GM12801 (cell line): ENCODE results near the gene OSBPL6.

Experiments used
- TF ChIP-seq, protein P1 (sequence below): IDR thresholded peaks from one replicate; pipeline ENCODE4 v1.5.1; 2011; ENCODE audit warnings: control low read depth; ENCODE audit not compliant: insufficient read length; ENCODE audit errors: extremely low read depth

Gene OSBPL6

DNA sequence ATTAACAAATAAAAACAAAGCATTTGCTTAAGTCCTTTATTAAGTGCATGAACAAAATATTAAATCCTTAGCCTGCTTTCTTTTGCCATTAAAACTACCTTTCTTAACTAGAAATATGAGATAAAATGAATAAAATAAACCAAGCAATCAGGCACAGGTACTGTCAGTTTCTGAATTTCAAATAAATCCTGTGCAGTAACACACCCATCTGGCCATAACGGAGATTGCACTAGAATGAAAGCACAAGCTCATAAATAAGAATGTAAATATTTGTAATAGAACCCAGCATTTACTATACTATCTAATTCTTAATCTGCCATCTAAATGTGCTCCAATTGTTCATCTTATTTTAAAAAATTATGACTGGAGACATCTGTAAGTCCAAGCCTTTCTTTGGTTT, 224.8 kb downstream of the OSBPL6 start:
- TF ChIP-seq, protein P1, sequence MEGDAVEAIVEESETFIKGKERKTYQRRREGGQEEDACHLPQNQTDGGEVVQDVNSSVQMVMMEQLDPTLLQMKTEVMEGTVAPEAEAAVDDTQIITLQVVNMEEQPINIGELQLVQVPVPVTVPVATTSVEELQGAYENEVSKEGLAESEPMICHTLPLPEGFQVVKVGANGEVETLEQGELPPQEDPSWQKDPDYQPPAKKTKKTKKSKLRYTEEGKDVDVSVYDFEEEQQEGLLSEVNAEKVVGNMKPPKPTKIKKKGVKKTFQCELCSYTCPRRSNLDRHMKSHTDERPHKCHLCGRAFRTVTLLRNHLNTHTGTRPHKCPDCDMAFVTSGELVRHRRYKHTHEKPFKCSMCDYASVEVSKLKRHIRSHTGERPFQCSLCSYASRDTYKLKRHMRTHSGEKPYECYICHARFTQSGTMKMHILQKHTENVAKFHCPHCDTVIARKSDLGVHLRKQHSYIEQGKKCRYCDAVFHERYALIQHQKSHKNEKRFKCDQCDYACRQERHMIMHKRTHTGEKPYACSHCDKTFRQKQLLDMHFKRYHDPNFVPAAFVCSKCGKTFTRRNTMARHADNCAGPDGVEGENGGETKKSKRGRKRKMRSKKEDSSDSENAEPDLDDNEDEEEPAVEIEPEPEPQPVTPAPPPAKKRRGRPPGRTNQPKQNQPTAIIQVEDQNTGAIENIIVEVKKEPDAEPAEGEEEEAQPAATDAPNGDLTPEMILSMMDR = no peak

DNA sequence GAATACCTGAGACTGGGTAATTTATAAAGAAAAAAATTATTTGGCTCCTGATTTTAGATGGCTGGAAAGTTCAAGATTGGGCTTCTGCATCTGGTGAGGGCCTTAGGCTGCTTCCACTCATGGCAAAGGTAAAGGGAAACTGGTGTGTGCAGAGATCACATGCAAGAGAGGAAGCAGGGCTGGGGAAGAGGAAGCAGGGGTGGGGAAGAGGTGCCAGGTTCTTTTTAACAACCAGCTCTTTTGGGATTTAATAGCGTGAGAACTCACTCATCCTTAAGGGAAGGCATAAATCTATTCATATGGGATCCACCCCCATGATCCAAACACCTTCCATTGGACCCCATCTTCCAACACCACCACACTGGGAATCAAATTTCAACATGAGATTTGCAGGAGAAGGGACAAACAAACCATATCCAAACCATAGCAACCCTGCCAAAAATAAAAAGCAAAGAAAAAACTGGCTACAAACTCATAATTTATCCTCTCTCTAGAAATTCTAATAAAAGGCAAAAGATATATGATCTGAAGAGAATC, 226.2 kb downstream of the OSBPL6 start:
- TF ChIP-seq, protein P1 = no peak

DNA sequence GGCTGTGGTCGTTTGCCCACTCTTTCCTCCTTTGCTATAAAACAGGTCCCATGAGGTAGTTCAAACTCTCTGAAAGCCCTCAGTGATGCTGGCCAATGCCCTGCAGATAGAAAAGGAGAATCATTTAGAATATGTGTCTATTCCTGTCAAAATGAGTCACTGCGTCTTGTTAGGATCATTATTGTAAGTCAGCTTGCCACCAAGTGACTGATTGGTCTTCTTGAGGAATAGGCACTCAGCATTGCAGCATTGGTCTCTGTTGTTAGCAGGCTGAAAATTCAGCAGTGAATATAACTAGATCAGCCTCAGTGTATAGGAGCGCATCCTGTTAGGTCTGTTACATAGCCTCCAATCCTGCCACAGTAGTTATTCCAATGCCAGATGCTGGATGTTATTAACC, 227.8 kb downstream of the OSBPL6 start:
- TF ChIP-seq, protein P1 = no peak

DNA sequence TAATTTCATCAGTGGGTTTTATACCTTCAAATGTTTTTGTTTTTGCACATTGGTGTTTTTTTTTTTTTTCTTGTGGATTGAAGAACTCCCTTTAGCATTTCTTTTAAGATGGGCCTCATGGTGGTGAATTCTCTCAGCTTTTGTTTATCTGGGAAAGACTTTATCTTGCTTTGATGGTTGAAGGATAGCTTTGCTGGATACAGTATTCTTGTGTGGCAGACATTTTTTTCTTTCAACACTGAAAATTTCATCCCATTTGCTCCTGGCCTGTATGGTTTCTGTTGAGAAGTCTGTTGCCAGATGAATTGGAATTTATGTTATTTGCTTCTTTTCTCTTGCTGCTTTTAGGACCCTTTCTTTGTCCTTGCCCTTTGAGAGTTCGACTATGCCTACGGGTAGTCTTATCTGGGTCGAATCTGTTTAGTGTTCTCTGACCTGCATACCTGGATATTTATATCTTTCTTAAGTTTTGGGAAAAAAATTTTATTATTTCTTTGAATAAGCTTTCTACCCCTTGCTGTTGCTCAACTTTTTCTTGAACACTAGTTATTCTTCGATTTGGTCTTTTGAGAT, 231.0 kb downstream of the OSBPL6 start:
- TF ChIP-seq, protein P1 = no peak

DNA sequence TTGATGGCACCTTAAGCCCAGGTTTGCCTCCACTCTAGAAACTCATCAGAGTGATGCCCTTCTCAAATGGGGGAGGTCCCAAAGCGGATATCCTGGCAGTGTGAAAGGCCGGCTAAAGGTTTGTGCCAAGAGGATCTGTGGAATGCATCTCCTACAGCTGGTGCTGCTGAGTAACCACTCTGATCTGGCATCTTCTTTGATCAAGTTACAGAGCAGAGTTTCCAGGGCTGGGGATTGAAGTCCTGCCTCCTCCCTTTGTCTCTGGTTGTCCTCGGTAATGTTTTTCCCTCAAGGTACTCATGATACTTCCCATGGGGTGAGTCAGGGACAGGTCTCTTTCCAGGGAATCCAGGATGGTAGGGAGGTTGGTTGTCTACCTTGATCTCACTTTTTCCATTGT, 232.1 kb downstream of the OSBPL6 start:
- TF ChIP-seq, protein P1 = no peak

DNA sequence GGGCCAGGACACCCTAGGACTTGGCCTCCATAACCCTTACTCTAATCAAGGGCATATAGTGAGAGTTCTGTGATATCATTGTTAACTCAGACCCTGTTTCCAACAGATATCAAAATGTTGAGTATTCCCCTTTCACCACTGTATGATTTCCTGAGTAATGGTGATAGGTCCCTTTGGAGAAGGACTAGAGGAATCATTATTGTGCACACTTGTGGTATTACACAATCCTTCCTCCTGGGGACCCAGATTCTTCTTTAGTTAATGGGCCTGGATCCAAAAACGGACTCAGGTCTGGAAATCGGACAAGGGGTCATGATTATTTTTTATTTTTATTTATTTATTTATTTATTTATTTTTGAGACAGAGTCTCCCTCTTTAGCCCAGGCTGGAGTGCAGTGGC, 233.1 kb downstream of the OSBPL6 start:
- TF ChIP-seq, protein P1 = no peak

DNA sequence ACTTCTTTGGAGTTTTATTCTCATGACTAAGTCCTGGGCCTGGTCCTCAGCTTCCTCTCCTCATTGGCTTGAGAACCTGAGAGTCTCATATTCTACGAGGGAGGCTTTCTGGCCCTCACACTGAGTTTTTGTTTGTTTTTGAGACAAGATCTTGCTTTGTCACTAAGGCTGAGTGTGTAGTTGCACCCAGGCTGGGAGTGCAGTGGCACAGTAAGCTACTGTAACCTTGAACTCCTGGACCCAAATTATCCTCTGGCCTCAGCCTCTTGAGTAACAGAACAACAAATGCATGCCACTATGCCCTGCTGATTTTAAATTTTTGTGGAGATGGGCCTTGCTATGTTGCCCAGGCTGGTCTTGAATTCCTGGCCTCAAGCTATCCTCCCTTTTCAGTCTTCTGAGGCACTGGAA, 234.1 kb downstream of the OSBPL6 start:
- TF ChIP-seq, protein P1 = no peak

DNA sequence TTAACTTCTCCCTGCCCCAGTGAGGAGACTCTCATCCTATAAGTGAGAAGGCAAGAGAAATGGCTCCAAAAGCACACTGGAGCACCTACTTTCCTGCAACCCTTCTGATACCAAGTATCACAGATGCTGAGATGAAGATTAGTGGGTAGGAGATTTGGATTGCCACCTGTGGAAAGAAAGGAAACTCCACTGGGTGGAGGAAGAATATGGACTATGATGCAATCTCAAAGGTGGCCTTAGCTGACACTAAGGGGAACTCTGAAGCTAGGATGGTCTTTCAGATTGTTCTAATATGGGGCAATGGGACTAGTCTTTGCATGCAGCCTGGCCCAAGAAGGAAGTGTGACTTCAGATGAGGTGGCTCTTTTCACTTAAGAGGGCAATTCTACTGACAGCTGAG, 235.0 kb downstream of the OSBPL6 start:
- TF ChIP-seq, protein P1 = no peak
